Embryonic facial prominence (tissue), 1 donor: ENCODE measurements around the gene TLE4.

Experiments used
- DNase-seq: peaks from one replicate; pipeline ENCODE4 v3.0.0-alpha.2; 2016; ENCODE audit errors: extremely low spot score

The TLE4 gene

DNA sequence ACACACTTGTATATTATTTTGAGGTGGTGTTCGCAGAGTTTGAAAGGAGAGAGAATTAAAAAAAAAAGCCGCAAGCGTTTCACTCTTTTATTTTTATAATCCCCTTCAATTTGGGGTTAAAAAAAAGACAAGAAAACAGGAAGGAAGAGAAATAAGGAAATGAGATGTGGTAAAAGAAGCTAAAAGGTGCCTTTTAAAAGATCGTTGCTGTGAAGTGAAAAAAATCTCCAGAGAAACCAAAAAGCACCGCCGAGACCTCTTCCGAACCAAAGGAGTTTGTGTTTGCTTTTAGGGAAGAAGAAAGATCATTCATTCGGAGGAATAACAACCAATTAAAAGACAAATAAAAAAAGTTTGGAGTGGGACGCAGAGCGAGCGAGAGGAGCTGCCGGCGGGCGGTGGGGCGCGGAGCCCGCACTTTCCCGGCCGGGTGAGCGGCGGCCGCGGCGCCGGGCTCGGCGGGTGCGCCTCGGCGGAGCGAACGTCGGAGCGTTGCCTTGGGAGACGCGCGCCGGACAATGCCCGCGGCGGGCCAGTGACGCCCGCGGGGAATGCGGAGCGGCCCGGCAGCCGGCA, 355 bp downstream of the TLE4 start:
- no peak for DNase-seq

DNA sequence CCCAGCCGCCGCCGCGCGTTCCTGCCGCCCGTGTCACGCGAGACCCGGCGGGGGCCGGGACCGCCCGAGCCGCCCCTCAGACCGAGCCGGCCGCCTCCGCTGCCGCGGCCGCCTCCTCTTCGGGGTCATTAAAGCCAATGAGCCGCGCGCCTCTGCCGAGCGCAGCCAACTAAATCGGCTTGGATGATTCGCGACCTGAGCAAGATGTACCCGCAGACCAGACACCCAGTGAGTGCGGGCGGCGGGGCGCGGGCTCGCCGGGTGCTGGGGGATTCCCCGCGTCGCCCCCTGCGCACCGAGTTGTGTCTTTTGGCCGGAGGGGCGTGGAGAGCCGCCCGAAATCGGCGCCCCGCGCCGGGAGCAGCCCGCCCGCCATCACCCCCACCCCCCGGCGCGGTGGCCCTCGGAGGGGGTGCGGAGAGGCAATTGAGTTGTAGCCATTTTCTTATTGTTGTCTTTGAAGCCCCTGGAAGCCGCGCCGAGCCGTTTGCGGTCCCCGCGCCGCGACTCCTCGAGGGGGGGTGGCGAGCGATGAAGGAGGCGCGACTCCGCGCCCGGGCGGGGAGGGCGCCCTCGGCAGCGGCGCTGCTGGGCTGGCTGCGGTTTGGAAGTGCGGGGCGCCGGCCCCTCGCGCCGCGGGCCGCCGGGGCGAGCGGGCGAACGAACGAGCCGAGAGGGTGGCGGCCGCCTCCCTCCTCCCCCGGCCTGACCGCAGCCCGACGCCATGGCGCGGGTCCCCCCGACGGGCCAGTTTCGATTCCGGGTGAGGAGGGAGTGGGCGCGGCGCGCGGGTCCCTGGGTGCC, 1.0 kb downstream of the TLE4 start:
- DNase-seq = no peak

DNA sequence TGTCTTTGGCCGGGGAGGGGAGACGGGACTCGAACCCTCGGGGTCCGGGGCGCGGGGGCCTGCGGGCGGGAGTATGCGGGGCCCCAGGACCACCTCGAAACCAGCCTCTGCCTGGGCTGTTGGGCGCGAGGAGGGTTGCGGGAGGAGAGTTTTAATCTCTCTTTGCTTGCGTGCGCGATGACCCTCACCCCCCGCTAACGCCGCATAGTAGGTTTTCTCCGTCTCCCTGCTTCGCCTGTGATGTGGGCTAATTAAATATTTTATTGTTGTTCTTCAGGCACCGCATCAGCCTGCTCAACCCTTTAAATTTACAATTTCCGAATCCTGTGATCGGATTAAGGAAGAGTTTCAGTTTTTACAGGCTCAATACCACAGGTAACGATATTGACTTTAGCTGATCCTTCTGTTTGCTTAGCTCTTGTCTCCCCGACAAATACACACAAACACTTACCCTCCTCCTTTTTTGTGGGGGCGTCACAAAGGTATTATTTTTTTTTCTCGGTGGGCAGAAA, 1.7 kb downstream of the TLE4 start:
- DNase-seq = no peak

DNA sequence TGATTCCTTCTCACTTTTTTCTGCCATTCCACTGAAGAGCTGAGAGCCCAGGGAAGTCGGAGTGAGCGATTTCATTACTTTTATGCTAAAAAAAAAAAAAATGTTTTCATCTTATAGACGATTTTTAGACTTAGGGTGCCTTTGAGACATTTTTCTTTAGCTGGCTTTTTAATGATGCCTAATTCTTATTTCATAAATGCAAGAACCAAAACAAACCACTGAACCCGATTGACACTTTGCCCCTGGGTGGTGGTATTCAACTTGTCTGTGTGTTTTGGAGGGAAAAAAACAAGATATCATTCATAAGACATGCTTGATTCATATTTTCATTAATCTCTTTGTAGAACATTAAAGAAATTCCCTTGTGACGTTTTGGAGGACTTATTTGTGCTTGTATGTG, 2.4 kb downstream of the TLE4 start:
- no peak for DNase-seq

DNA sequence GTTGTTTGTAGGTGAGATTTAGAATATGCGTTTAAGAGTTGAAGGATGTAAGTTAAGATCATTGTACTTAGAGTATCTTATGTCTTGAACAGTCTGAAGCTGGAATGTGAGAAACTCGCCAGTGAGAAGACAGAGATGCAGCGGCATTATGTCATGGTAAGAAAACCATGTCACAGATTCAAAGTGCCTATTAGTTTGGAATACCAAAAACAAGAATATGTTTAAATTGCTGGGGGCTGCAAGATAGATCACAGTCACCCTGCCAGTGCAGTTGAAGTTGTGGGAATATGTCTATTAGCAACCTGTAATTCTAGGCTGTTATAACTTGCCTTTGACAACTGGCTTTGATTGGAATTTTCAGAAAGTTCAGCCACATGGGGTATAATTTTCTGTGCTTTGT, 3.0 kb downstream of the TLE4 start:
- no peak for DNase-seq

DNA sequence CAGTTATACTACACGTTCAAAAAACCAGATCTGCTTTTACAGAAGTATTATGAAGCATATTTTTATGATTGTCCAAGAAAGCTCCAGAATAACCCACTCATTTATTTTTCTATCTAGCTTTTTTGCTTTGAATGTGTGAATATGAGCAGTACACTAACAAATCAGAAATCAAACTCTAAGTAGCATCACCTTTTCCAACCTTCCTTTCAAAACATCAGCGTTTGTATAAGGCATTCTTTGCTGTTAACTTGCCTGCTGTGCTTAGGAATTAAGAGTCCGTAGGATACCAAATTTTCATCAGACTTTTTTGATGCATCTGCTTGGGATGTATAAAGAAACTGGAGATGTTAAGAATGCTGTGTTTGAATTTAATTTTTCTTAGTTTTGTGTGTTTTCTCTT, 3.8 kb downstream of the TLE4 start:
- no peak for DNase-seq

DNA sequence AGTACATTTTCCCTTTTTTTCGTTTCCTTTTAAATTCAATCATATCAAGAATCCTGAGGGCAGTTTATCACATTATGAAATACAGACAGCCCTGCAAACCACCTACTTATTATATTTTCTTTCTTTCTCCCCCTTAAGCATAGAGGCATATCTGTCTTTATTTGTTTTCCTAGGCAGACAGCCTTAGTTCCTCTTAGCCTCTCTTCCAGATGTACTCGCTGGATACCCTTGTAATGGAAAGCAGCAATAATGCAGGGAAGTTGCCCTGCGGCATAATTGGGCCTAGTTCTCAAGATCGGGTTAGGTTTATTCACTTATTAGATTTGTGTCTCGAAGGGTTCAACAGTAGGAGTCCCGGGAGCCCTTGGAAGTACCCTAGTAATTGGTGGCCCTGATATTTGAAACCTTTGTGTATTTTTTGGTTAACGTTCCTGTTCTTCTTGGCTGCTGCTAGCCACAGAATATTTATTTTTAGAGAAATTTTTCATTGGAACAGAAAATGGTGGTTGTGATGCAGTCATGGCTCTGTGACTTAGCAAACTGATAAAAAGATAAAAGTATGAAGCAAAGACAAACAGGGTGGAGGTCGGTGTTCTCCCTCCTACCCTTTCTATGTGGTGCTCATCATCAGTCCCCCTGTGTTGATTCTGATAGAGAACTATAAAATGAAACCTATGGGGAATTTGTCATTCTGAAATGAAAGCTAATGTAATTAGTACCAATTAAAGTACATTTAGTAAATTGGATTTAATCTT, 6.4 kb downstream of the TLE4 start:
- no peak for DNase-seq

DNA sequence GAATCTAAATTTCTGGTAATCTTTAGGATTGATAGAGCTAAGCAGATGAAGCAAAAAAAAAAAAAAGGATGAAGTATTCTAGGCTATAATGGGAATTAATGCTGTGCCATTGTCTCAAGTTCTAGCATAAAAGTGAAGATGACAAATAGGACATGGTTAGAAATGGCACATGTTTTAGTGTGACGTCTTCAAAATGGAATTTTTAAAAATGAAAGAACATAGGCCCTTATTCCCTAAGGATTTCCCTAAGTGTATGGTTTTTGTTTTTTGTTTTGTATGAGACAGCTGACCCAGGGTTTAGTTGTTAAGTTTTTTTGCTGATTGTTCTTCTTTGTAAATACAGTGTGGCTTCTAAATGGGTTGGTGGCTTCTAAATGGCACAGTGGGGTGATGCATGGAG, 7.1 kb downstream of the TLE4 start:
- DNase-seq = no peak

DNA sequence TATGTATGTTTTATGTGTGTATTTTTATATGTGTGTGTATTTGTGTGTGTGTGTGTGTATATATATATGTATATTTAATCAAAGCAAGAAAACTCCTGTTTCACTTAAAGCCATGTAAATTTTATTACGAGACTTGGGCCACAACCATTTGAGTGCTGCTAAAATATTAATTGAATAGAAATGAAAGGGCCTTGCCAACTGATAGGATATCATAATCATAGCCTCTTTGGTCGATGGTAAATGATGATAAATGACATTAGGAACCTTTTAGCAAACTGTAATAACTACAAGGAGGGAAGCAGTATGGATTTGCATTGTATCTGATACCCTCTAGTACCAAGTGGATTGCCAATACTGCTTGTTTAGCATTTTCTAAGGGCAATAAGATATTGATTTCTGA, 7.9 kb downstream of the TLE4 start:
- DNase-seq = no peak

DNA sequence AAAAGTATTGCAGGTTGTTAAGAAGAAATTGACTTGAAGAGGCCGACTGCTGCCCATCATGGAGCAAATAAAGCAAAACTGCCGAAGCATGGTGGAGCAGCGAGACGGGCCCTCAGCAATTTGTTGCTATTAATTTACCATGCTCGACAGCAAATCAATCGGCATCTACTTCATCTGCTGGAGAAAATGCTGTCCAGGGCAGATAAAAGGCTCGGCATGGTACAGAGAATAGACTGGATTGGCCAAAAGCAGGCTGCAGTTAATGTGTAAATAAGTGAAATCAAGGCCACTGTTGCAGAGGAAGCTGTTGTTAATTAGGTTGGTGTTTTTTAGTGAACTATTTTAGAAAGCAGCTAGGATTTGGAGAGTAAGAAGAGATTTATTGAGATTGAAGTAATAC, 8.3 kb downstream of the TLE4 start:
- DNase-seq = no peak

DNA sequence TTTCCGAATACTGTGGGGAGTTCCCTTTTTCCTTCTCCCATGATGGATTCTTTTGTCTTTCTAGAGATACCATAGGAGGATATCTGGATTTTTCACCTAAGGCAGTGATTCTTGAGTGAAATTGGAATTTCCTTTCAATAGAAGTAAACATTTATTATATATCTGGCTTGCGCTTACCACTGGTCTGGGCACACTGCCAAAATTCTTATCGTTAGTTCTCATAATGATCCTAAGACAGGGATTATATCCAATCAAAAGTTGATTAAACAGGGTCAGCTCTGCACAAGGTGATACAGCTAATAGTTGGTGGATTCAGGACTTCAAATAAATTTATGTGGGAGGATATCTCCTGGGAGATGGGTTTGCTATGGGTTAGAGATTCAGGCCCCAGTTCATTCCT, 9.6 kb downstream of the TLE4 start:
- no peak for DNase-seq

DNA sequence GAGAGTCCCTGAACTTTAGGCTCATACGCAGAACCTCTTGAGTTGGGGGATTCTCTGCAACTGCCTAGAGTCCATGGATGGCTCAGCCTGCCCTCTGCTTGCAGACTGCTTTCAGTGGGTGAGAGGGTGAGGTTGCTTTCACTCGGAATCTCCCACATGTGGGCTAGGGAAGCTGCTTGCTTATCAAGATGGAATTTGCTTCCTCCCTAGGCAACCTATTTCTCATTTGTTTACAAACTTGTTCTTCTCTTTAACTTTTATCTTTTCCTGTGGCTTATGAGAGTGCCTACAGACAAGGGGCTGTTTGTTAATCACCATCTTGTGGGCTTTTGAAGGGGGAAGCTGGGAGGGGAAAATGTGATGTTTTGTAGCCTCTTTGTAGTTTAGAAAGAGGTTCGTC, 10.0 kb downstream of the TLE4 start:
- no peak for DNase-seq

DNA sequence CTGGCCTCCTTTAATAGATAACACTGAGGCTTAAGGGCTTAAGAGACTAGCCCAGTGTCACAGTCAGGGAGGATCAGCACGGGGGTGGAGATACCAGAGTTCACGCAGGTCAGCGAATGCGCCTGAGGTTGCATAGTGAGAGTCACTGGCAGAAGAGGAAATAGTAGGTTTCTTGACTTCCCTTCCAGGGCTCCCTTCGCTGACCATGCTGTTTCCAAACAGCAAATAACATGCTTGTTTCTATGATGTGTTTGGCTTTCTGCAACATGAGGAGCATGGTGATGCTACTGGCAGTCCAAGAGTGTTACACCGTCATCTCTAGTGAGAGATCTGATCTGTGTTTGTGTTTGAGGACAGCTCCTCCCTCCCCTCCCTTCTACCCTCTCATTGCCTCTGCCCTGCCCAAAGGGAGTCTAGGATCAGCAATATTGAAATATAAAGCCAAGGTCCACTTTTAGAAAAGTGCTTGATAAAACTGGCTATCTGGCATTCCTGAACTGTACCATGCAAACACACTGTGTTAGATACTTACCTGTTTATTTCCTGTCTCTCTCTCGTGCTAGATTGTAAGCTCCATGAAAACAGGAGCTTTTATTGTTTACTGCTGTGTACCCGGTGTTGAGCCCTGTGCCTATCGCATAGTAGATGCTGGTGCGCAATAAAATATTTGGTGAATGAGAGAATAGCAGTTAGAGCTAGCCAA, 12.3 kb downstream of the TLE4 start:
- no peak for DNase-seq

DNA sequence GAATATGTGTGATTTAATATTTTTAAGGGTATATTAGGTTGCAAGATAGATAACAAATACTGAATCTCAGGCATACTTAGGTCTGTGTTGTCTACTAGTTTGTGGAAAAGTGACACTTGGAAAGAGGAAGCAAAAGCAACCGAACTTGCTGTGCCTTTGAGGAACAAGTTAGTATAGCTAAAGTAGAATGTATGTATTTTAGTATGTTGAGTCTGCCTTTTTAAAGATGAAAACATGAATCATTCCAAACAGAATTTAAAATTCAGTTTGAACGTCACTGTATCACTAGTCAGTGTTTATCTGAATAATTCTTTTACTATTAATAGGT, 12.9 kb downstream of the TLE4 start:
- DNase-seq = no peak

DNA sequence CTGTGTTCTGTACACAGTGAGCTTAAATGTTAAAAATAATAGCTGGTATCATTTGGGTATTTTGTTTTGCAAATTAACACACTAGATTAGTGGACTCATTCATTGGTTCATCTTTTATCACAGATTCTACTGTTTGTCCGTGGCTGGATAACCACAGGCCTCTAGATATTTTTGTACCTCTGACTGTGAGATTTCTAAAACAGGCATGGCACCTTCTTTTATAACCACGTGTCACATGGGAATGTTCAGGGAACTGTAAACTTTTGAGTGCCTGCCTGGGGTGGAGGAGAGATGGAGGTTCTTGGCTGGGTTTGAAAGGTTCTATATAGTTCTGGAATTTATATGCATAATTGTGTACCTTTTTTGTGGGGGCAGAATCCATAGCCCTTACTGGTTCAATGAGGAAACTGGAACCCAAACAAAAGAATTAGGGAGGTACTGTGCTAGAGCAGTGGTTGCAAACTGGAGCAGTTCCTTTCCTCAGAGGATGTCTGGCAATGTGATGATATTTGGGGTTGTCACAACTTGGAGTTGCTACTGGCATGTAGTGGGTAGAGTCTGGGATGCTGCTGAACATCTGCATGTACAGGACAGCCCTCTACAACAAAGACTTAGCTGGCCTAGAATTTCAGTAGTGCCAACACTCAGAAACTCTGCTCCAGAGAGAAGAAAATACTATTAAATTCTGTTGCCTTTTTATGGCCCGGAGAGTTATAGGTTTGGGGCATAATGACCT, 16.9 kb downstream of the TLE4 start:
- DNase-seq = no peak

DNA sequence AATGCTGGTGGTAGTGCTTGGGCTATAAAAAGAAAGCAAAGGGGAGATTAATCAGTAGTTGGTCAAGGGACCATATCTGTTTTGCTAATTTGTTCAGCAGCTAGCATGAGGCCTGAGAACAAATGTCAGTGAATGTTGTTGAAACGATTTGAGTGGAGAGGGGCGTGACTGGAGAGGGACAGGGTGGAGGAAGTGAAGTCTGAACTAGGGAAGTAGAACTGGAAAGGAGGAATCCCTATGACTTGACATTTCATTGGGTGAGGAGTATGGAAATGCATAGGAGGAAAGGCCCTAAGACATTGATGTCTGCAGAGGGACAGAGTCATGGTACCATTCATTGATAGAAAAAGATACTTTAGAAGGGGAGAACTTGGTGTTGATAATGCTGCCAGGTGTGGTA, 19.7 kb downstream of the TLE4 start:
- DNase-seq = no peak

DNA sequence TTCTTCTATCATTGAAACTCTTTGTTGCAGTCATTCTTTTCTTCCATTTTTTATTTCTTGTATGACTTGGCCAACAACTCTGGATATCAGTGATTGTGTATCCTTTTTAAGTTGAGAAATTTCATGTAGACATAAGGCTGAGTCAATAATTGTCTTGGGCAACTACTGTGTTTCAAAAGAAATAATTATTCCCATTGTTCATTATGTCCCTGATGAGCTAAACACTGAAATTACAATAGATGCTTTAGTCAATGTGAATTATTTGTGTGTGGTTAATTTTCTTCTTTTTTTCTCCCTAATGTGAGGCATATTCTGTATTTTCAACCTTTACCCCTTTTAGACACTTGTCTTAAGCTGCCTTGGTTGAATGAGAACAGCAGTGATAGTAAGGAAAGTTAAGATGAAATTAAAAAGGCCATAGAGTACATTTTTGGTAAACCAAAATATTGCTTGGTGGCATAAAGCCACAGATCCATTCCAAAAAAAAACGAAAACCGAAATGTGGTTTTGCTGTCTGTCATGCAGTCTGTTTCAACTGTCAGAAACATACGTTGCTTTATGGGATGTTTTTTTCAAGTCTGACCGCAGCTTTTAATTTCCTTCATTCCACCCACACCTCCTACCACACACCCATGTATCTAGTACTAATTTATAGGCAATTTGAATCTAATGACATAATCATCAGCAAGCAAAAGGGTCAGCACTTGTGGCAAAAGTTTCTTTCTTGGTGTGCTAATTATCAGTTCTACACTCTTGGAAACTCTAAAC, 21.1 kb downstream of the TLE4 start:
- DNase-seq = no peak

DNA sequence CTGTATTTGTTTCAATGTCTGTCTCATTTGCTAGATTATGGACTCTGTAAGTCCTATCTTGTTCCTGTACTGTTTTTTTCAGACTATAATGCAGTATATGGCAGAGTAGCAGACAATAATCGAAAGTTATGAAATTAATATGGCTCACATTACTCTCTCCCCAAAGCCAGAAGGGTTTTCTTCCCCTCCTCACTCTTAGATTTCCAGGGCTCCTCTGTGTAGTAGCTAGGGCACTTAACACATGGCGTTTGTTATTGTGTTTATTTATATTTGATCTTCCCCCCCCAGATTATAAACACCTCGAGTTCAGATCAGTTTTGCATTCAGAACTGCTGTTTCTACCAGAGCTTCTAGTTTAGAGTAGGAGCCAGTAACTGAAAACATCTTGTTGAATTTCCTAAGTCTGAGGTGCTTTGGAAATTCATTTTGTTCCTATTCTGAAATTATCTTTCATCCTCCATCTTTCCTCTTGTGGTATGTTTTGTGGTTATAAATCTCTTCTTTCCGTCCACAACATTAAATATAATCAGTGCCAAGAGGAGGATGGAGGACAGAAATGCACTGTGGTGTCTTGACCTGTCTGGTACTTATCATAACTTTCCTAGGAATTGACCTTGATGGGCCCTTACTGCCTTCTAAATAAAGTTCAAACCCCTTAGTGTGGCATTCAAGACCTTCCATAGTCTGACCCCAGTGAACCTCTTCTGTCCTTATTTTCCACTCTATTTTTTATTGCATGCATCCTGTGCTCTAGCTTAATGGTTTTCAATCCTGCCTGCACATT, 27.0 kb downstream of the TLE4 start:
- no peak for DNase-seq

DNA sequence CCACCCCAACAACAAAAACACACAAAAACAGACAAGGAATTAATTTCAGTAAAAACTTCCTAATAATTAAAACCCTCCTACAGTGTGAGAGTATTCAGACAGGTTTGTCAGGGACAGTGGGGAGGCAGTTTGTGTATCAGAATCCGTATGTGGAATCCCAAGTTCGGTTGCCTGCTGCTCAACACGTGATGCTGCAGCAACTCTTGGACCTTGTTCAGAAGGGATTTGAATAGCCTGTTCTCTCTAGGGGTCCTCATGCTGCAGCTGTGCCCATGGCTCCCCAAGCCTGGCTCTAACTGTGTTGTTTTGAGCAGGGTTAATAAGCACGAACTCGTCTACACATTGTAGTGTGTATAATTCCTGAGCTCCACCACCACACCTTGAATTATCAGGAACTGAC, 28.7 kb downstream of the TLE4 start:
- DNase-seq = no peak
